GM21526 (cell line): ENCODE results near the gene PATJ.

ENCODE experiments used
- ATAC-seq: cut with Tn5 transposase; IDR thresholded peaks from one replicate; pipeline ENCODE4 v1.9.1; 2021; ENCODE audit warnings: moderate library complexity; ENCODE audit not compliant: unreplicated experiment, low FRiP score

The PATJ gene

DNA sequence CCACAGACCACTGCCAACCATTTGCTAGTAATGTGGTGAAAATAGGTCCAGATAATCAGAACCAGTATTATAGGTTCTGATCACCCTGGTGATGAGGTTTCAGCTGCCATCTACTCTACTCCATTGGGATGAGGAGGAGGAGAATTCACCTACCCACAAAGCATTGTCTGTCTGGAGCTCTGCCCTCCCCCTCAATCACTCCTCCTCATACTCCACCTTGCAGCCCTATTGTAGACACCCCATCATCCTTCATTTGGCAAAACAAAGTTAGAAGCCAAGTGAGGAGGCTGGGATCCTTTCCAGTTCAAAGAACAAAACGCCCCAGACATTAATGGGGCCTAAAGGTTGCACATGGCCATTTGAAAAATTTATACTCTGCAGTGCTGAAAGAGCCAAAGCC lies 295.0 kb downstream of the PATJ start:
- ATAC-seq = no peak

DNA sequence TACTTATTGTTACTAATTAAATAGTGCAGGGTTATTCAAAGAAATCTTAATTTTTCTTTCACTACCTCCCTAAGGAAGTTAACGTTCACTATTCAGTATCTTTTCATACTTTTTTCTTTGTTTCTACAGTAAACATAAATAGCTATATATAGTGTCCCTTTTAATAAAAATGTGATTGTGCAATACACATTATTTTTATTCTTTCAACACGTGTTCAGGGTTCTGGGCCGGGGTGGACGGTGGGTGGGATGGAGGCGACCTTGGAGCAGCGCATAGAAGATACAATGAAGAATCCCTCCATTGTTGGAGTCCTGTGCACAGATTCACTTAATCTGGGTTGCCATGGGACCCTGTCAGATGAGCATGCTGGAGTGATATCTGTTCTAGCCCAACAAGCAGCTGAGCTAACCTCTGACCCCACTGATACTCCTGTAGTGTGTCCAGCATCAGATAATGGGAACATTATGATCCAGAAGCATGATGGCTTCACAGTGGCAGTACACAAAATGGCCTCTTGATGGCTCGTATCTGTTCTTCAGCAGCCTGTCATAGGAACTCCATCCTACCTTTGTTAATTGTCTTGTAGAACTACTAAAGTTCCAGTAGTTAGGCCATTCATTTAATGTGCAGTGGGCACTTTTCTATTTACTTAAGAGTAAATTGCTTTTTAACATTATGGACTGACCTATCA lies 296.5 kb downstream of the PATJ start:
- ATAC-seq = no peak

DNA sequence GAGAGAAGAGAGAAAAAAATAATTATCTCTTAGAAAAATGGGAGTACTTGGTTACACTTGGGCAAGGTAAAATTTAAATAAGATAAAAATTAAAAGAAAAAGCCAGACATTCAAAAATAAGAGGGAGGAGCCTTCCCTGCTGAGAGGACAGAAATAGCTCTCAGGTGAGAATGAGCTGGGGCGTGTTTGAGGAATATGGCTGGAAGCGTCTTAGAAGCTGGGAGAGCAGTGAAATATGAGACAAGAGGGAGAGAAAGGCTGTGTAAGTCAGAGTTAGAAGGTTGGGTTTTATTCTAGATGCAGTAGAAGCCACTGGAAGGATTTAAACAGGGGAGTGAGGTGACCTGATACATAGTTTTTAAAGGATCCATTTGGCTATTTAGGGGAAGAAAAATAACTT lies 298.2 kb downstream of the PATJ start:
- ATAC-seq = no peak

DNA sequence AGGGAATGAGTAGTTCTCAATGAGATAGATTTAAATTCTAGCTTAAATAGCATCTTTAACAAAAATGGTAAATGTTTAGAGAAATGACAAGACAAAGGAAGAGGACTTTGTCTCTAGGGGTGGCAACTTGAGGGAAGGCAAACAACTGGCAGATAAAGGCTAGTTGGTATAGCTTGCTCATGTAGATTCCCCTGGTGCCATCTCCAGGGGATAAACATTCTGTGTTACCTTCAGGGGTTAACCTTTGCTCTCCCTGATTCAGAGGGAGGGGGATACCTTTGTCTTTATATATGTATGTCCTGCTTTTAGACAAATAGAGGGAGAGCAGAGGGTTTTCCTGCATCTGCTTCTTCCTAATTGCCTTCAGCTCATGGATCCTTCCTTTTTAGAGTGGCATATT lies 298.7 kb downstream of the PATJ start:
- no peak for ATAC-seq

DNA sequence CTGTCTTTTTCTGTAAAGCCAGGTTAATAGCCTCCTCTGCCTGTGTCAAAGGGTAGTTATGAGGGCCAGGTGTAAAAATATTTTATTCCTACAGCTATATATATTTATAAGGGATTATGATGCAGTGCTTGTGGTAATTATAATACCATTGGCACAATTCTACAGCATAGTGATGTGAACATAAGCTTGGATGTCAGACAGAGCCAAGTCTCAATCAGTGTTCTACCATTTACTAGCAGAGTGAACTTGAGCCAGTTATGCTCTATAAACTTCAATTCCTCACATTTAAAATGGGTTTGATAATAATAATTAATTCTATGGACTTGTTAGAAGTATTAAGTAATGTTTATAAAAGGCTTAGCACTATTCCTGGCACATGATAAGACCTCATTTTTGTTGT lies 300.9 kb downstream of the PATJ start:
- no peak for ATAC-seq

DNA sequence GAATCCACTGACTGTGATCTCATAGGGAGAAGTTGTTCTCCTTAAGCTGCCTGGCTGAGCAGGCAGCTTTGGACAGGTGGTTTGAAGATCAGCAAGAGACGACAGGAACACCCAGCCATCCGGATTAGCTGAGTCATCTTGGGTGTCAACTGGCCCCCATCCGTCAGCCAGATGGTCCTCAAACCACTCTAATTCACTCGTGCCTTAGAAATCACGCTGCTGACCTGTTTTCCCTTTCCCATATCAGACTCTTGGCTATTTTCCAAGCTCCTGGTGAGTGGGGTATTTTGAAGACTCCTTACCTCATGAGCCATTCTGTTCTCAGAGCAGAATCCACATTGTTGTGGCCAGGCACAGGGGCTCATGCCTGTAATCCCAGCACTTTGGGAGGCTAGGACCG lies 303.3 kb downstream of the PATJ start:
- no peak for ATAC-seq

DNA sequence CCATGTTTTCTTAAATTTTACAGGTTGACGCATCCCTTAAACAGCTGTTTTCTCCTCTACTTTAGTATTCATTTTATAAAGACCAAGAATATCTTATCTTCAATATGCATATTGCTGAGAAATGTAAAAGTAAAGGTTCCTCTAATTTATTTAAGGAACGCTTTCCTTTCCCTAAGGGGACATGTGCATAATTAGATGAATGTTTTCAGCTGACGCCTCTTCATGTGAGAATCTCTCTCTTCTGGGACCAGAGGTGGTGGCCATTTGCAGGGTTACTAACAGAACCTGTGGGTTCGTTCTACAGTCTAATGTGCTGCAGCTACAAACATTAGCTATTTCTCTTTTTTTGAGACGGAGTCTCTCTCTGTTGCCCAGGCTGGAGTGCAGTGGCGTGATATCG lies 304.6 kb downstream of the PATJ start:
- ATAC-seq = no peak

DNA sequence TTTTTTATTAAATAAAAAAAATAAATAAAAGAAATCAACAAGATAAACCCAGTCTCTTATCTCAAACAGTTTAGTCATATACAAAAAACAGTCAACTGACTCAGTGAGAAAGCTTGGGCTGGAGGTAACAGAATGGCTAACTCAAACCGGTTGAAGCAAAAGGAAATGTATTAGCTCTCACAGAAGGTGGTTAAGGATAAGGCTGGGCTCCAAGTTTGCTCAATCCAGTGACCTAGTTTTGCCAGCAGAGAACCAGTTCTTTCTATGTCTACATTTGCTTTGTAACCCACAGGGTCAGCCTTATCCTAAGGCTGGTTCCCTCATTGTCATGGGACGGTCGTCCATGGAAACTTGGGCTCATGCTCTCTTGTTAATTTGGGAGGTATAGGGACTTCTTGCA lies 307.9 kb downstream of the PATJ start:
- no peak for ATAC-seq

DNA sequence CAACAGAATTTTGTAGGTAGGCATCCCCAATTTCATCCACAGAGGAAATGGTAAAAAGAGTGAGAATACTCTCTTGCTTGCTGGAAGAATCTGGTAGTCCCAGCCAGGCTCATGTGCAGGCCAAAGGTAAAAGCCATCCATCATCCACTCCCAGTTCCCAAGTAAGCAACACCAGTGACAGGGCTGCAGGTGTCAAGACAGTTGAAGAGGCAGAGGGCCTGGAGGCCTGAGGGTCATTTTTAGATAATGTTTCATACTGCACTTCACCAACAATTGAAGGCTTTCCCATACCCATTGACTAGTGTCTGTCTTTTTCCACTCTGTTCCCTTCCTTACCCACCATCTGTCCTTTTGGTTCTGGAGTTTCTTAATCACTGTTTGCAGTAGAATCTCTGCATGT lies 310.7 kb downstream of the PATJ start:
- ATAC-seq = no peak

DNA sequence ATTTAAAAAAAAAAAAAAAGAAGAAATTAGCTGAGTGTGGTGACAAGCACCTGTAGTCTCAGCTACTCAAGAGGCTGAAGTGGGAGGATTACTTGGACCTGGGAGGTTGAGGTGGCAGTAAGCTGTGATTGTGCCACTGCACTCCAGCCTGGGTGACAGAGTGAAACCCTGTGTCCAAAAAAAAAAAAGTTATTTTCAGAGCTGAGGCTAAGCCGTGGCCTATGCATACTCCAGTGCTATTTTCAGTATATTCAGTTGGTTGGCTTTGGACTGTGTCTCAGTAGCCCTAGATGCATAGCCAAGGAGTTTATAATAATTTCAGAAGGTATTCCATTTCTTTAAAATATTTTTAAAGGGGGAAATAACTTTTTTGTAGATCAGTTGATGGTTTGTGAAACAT lies 311.9 kb downstream of the PATJ start:
- no peak for ATAC-seq

DNA sequence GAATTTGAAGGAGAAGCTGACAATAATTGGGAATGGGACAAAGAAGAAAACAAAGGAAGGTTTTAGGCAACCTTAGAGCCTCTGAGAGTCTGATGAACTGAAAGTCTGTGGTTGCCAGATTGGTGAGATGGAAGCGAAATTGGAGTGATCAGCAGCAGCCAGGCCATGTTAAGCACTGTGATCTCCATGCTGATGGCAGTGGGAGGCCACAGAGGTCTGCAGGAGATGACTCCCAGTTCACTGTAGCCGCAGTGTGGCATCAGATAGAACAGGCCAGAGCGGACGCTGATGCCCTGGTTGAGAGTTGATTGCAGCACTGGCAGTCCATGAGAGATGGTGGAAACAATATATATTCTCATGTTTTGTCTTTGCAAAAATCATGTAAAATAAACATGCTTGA lies 314.9 kb downstream of the PATJ start:
- ATAC-seq = no peak

DNA sequence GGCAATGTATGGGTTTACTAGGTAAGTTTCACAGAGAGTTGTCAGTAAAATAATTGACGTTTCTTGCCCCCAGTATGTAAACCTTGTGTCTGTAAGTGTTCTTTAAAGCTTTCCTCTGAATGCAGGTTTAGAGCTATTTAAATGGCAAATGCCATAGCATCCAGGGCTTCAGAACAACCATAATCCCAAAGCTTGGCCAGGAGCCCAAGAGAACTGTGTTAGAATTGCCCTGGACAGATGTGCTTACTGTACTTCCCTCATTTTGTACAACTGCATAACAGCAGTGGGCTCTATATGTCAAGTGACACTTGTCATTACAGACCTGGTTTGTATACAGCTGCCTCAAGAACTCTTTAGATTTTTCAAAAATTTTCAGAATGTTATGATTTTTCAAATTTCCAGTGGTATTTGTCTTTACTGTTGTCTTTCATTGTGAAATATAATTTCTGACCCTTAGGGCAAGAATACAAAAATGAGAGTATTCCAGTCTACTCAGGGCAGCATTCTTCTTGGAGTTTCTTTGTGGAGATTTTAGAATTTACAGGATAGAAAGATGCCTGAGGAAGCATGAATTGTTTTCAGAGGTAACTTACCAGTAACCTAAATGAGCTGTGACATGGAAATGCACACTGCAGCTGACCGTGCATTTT lies 315.5 kb downstream of the PATJ start:
- ATAC-seq = no peak

DNA sequence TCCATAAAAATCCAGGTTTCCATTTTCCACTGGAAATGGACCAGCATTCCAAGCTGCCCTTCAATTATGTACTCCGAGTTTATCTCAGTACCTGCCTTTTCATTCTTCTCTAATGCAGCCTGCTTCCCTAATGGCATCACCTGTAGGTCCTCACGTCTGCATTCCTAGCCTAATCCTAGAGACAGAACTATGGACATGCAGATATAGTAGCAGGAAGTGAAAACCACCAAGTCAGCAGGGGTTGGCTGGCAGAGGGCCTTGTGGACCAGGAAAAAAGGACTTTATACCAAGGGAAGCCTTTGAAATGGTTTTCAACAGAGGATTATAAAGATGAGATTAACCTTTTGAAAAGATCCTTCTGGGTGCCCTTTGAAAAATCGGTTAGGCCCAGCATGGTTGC lies 316.7 kb downstream of the PATJ start:
- no peak for ATAC-seq

DNA sequence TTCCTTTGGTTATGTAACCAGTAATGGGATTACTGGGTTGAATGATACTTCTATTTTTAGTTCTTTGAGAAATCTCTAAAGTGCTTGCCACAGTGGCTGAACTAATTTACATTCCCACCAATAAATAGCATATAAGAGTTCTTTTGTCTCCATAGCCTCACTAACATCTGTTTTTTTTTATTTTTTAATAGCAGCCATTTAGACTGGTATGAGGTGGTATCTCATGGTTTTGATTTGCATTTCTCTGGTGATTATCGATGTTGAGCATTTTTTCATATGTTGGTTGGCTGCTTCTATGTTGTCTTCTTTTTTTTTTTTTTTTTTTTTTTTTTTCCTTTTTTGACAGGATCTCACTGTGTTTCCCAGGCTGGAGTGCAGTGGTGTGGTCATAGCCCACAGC lies 319.8 kb downstream of the PATJ start:
- ATAC-seq = no peak

DNA sequence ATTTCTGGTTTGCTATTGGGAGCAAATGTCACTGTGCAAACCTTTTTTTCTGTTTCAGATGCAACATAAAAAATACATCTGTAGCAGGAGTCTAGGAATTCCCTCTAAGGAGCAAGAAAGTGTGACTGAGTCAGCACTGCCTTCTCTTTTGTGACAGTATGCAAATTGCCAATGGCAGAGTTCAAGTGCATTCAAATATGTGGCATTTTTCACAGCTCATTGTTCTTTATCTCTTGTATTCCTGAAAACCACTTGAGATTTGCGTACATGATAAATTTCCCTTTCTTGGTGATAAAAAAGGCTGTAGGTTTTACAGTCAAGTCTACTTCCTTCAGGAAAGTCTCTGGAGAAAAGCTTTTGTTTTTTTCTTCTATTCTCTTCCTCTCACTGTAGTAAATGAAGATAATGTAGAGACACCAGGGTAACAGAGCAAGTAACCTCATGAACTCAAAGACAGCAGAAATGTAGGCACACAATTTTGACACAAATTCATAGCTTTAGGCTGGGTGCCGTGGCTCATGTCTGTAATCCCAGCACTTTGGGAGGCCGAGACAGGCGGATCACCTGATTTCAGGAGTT lies 322.6 kb downstream of the PATJ start:
- no peak for ATAC-seq

DNA sequence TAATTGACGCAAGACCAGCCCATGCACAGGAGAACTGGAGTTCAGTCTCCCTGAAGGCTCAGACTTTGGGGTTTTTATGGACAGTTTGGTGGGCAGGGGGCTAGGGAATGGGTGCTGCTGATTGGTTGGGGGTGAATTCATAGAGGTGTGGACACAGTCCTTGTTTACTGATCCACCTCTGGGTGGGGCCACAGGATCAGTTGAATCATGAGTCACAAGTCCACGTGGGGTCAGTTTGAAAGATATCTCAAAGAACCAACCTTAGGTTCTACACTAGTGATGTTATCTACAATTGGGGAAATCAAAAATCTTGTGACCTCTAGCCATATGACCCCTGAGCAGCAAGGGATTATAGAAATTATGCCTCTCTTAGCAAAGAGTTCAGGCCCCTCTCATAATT lies 324.4 kb downstream of the PATJ start:
- ATAC-seq = no peak

DNA sequence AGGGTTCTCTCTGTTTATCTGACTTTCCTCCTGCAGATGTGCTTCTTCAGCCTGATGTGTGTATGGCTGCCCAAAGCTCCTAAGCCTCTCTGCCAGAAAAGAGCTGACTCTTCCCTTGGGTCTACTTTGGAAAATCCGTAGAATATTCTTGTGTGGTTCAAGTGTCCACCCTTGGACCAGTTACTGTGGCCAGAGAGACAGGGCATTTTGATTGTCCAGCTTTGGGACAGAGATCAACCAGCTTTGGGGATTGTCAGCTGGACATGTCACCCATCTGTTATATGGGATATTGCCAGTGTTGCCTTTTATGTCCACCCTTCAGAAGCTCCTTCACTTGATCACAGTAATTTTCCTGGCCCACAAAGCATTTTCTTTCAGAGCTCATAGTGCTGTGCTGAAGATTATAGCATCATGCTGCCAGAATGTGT lies 326.1 kb downstream of the PATJ start:
- ATAC-seq = no peak

DNA sequence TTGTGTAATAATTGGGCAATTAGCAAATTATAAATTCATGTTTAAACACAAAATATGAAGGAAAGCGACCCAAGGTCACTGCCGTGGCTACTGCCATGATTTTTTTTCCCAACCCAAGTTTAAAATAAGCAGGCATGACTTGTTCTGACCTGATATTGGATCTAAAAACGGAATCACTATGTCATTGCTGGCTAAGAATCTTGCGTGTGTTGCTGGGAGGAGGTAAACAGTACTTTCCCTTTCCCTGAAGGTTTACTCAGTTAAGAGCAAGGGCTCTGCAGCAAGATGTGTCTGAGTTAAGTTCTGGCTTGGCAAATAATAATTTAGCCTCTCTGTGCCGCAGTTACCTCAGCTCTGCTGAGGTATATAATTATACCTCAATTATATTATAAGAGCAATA lies 326.7 kb downstream of the PATJ start:
- no peak for ATAC-seq

DNA sequence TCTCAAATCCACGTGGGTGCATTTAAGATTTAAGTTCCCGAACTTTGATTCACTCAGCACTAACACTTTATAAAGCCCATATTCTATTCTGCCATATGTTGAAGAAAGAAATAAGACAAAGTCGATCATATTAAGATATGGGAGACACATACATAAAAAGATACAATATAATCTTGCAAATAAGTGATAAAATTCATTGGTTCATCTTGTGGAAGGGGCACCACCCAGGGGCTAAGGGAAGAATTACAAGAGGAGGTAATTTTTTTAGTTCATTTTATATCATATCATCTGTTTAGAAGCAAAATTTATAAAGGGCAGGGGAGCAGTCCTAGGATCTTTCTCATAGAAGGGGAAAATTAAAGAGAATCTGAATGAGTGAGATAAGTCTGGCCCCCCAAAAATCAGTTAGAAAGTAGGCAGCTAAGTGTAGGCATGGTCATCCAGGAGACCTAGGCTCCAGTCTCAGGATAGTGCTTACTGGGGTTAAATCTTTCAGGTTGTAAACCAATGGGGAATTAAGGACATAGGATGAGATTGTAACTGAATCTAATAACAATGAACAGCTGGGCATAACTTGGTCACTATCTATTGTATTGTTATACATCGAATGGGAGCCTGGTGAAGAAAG lies 328.2 kb downstream of the PATJ start:
- ATAC-seq = no peak

DNA sequence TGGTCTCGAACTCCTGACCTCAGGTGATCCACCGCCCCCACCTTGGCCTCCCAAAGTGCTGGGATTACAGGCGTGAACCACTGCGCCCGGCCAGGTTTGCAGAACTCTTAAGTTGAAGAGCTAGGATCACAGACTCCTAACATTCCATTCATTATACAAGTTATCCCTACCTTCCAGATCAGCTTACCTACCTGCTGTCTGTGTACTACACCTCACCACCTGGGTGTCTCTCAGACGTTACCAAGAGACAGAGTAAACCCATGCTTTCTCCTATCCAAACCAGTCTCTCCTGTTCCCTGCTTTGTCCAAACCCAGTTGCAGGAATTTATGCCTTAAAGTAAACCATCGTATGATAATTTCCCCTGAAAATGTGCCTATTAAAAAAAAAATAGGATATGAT lies 329.4 kb downstream of the PATJ start:
- no peak for ATAC-seq

DNA sequence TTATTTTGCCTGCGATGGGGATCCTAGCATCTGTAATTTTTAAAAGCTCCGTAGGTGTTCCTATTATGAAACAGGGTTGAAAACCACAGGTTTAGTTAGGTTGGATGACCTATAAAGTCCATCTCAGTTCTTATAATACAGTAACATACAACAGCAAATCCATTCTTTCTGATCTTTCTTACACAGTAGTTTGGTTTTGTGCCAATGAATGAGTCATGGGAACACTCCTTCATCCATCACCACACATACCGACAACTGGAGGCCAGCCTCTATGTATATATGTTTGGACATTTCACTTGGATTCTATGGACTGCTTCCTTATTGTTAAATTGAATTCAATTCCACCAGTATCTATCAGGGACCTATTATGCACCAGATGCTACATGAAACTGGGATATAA lies 334.0 kb downstream of the PATJ start:
- ATAC-seq = no peak

DNA sequence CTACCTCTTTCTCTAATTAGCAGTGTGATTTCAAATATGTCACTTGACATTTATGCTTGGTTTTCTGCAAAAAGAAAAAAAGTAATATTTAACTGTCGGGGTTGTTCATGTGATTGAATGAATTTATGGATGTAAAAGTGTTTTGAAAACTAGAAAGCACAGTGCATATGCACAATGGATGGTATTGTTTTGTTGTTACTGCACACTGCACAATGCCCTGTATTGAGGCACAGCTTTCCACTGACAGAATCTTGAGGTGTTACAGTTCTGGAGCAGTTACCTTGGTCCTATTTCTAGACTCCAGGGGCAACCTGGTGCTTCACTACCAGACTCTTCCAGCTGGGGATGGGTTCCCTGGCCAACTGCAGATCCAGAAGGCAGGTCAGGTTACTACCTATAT lies 335.5 kb downstream of the PATJ start:
- no peak for ATAC-seq
